HCT116 (cell line): ENCODE data around the gene PPIL6. TPM values are rescaled to one million over a fixed set of nuclear protein-coding genes. Genes with fewer than 3 reads are reported as not detected.

ENCODE experiments used
- ATAC-seq: fragments of 200-7000 bp; cut with Tn5 transposase; 2 replicates; pipeline ENCODE4 v1.9.1; 2020; ENCODE audit warnings: mild to moderate bottlenecking, moderate library complexity
- BruUV-seq: library from RNA; stranded (reverse); fragments of 400-500 nt; replicated peaks from 2 replicates; lab custom pipeline; 2021; lab: Mats Ljungman, UMichigan
- CTCF ChIA-PET: fragments of 300-600 bp; sonication (Branson Sonifier 250); formaldehyde crosslinking; loops from one replicate; lab custom pipeline; 2021; ENCODE audit warnings: antibody characterized with exemption; lab: Charles Lee
- POLR2A ChIA-PET: fragments of 300-600, 350-600 bp; sonication (Branson Sonifier 250); formaldehyde crosslinking; loops from one replicate; lab custom pipeline; 2021; ENCODE audit warnings: antibody characterized with exemption; lab: Charles Lee
- RAD21 ChIA-PET, 2 experiments: fragments of 300-600 bp; sonication (Branson Sonifier 250); formaldehyde crosslinking; loops; one replicate each; lab custom pipeline; 2023; ENCODE audit warnings: low total read pairs in 2 of 2; ENCODE audit not compliant: uncharacterized antibody in 2 of 2, unreplicated experiment in 2 of 2, low non-redundant PET in 1 of 2; lab: Charles Lee
- DNase-seq: peaks from one replicate; pipeline ENCODE4 v3.0.0-alpha.2; 2010; ENCODE audit warnings: low read depth, low spot score
- H2AFZ ChIP-seq: fragments of 200-600 bp; shearing (Covaris generic), sonication (generic); 2 replicates; pipeline ENCODE4 v1.6.1; 2017; ENCODE audit warnings: low read depth, mixed run types, mixed read lengths, antibody characterized with exemption, low read length; ENCODE audit not compliant: poor library complexity, severe bottlenecking
- H3K27ac ChIP-seq: 2 replicates; pipeline ENCODE4 v1.5.1; 2012; ENCODE audit warnings: low read depth, low read length
- H3K27me3 ChIP-seq: fragments of 200-600 bp; sonication (generic); 2 replicates; pipeline ENCODE4 v1.6.1; 2016; ENCODE audit warnings: mixed run types, low read length, mixed read lengths; ENCODE audit not compliant: insufficient read depth
- H3K36me3 ChIP-seq, 2 experiments: fragments of 200-500 bp in 1 of 2; fragments of 200-600 bp in 1 of 2; sonication (Bioruptor generic) in 1 of 2; sonication (generic) in 1 of 2; 2 replicates each; pipeline versions ENCODE4 v1.5.1 to v1.6.1; 2014 to 2016; ENCODE audit warnings: low read length in 2 of 2, inconsistent platforms in 1 of 2, mixed read lengths in 1 of 2, mixed run types in 1 of 2; ENCODE audit not compliant: insufficient read depth in 2 of 2, control insufficient read depth in 1 of 2
- H3K4me1 ChIP-seq, 2 experiments: fragments of 200-600 bp in 1 of 2; sonication (generic) in 1 of 2; 2 replicates each; pipeline versions ENCODE4 v1.5.1 to v1.6.1; 2012 to 2017; ENCODE audit warnings: low read length in 2 of 2, inconsistent platforms in 1 of 2, mild to moderate bottlenecking in 1 of 2, mixed read lengths in 1 of 2, mixed run types in 1 of 2, moderate library complexity in 1 of 2; ENCODE audit not compliant: insufficient read depth in 2 of 2, control insufficient read depth in 1 of 2
- H3K4me2 ChIP-seq: fragments of 200-600 bp; sonication (generic); 2 replicates; pipeline ENCODE4 v1.6.1; 2017; ENCODE audit warnings: mixed run types, low read length, mixed read lengths
- H3K4me3 ChIP-seq, 2 experiments: fragments of 200-600 bp in 1 of 2; sonication (generic) in 1 of 2; replicated peaks in 1 of 2; 2 replicates each; pipeline ENCODE4 v1.5.1; 2011 to 2016; ENCODE audit warnings: low read length in 2 of 2, control low read depth in 1 of 2, low read depth in 1 of 2, mild to moderate bottlenecking in 1 of 2, mixed read lengths in 1 of 2, mixed run types in 1 of 2
- H3K79me2 ChIP-seq: fragments of 200-600 bp; sonication (generic); 2 replicates; pipeline ENCODE4 v1.6.1; 2017; ENCODE audit warnings: mild to moderate bottlenecking, mixed run types, low read length, moderate library complexity, mixed read lengths; ENCODE audit not compliant: insufficient read depth
- H3K9ac ChIP-seq: fragments of 200-600 bp; sonication (generic); 2 replicates; pipeline ENCODE4 v1.6.1; 2016; ENCODE audit warnings: low read length, mixed read lengths
- H3K9me2 ChIP-seq: fragments of 200-600 bp; sonication (generic), shearing (Covaris generic); 2 replicates; pipeline ENCODE4 v1.6.1; 2017; ENCODE audit warnings: mixed run types, mild to moderate bottlenecking, moderate library complexity; ENCODE audit not compliant: insufficient read depth
- H3K9me3 ChIP-seq, 2 experiments: fragments of 200-500 bp in 1 of 2; fragments of 200-600 bp in 1 of 2; sonication (Bioruptor generic) in 1 of 2; sonication (generic) in 1 of 2; 2 replicates each; pipeline ENCODE4 v1.6.1; 2014 to 2017; ENCODE audit warnings: low read length in 2 of 2, mixed read lengths in 2 of 2, inconsistent platforms in 1 of 2, low read depth in 1 of 2, mild to moderate bottlenecking in 1 of 2, mixed run types in 1 of 2, moderate library complexity in 1 of 2; ENCODE audit not compliant: control insufficient read depth in 1 of 2, insufficient read depth in 1 of 2
- H4K20me1 ChIP-seq: fragments of 200-600 bp; sonication (generic), shearing (Covaris generic); 2 replicates; pipeline ENCODE4 v1.6.1; 2017; ENCODE audit warnings: mixed run types, mild to moderate bottlenecking, moderate library complexity; ENCODE audit not compliant: insufficient read depth
- EZH2 ChIP-seq: fragments of 200-600 bp; sonication (generic); IDR thresholded peaks from 2 replicates; pipeline ENCODE4 v1.6.1; 2017; ENCODE audit warnings: antibody characterized with exemption, mixed run types
- POLR2AphosphoS5 ChIP-seq: IDR thresholded peaks from 2 replicates; pipeline ENCODE4 v1.6.1; 2011; ENCODE audit warnings: mild to moderate bottlenecking, low read depth, low read length, moderate library complexity
- RAD21 ChIP-seq: IDR thresholded peaks from 2 replicates; pipeline ENCODE4 v1.6.1; 2012; ENCODE audit warnings: low read depth, mild to moderate bottlenecking
- SIN3A ChIP-seq: IDR thresholded peaks from 2 replicates; pipeline ENCODE4 v1.6.1; 2012; ENCODE audit warnings: low read depth
- SRF ChIP-seq: IDR thresholded peaks from 2 replicates; pipeline ENCODE4 v1.6.1; 2012; ENCODE audit warnings: low read depth
- TCF7L2 ChIP-seq: IDR thresholded peaks from 2 replicates; pipeline ENCODE4 v1.7.0; 2011; ENCODE audit warnings: borderline replicate concordance, inconsistent platforms; ENCODE audit not compliant: insufficient read depth, insufficient read length; ENCODE audit errors: extremely low read depth
- ZFX ChIP-seq: fragments of 450-650 bp; IDR thresholded peaks from 2 replicates; pipeline ENCODE4 v1.6.1; 2017
- ZNF274 ChIP-seq: fragments of 200-500 bp; sonication (Bioruptor generic); IDR thresholded peaks from 2 replicates; pipeline ENCODE4 v1.6.1; 2014; ENCODE audit warnings: mild to moderate bottlenecking, low read depth, low read length, inconsistent platforms
- intact Hi-C: fragments of 100-400 bp; cut with micrococcal nuclease; formaldehyde crosslinking; loops from 2 replicates; pipeline ENCODE4 v1.10.0; 2022
- total RNA-seq: library from RNA; stranded (reverse); gene quantifications from one replicate; pipeline ENCODE4 v1.2.1, GENCODE V29; 2021; ENCODE audit not compliant: unreplicated experiment
- TF ChIP-seq, protein P1 (sequence below): IDR thresholded peaks from 2 replicates; pipeline ENCODE4 v1.6.1; 2012
- TF ChIP-seq, protein P2 (sequence below): IDR thresholded peaks from 2 replicates; pipeline ENCODE4 v1.6.1; 2012

Gene PPIL6
- total RNA-seq, 1 experiment from 2014 or later, result 3.3 TPM

DNA sequence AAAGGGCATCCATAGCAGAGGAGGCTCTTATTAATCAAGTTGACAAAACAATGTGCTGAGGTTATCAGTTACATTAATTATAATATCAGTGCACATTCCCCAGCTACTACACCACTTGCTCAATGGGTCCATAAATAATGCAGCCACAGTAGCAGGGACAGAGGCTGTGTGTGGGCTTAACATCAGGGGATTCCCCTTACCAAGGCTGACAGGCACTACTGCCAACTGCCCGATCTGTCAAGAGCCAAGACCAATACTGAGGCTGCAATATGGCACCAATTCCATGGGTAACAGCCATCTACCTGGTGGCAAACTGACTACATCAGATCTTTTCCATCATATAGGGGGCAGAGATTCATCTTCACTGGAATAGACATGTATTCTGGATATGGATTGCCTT is 80.1 kb downstream of the PPIL6 start:
- ATAC-seq (no peak), DNase-seq (no peak)
- Histone ChIP-seq H3K4me1 (no peaks in the 10 kb centered on the region), H3K27ac (no peak overlapping the region), H3K79me2 (peaks cover 19% of the 10 kb centered on the region), H3K9me2 (no peaks in the 10 kb centered on the region), H3K27me3 (no peaks in the 10 kb centered on the region), H3K4me2 (no peak overlapping the region), H3K9me3 (peaks cover 8 to 9% of the 10 kb centered on the region in 2 experiments; a peak in 2 of 4 replicates), H3K9ac (no peak overlapping the region), H3K36me3 (peaks cover 3 to 51% of the 10 kb centered on the region in 2 experiments; a peak in 3 of 4 replicates), H3K4me3 (no peak overlapping the region), H2AFZ (no peak overlapping the region), H4K20me1 (no peaks in the 10 kb centered on the region)
- no TSS peak for BruUV-seq
- ChIA-PET POLR2A (no interaction called here), CTCF (no interaction called here), RAD21 (no interaction called here)
- intact Hi-C loops, result no loop called here
- no peak for TF ChIP-seq EZH2
- TF ChIP-seq, protein P1, sequence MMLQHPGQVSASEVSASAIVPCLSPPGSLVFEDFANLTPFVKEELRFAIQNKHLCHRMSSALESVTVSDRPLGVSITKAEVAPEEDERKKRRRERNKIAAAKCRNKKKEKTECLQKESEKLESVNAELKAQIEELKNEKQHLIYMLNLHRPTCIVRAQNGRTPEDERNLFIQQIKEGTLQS, result no peak
- TF ChIP-seq, all 23 proteins: peak for 0

DNA sequence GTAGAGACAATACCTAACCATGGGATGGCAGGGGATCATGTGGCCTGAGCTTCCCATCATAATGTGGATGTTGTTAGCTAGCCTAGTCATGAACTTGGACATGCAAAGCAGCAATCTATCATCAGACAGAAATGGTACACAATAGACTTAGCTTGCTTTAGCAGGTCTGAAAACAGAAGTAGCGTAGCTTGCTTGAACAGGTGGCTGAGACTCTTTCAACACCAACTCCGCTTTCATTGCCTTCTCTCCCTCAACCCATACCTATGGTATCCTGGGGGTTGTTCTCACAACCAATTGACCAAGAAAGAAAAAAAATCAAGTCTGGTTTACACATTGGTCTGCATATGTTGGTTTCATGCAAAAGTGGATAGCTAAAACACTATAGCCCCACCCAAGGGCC is 81.2 kb downstream of the PPIL6 start:
- CTCF ChIA-PET, result no interaction called here
- no peaks in the 10 kb centered on the region for H3K4me1 ChIP-seq
- H3K79me2 ChIP-seq, result peaks cover 15% of the 10 kb centered on the region
- H2AFZ ChIP-seq, result no peak overlapping the region
- RAD21 ChIA-PET, result no interaction called here
- H3K4me2 ChIP-seq, result no peak overlapping the region
- H3K4me3 ChIP-seq, result no peak overlapping the region
- DNase-seq (no peak), ATAC-seq (no peak)
- H3K27me3 ChIP-seq, result no peaks in the 10 kb centered on the region
- peaks cover 8 to 9% of the 10 kb centered on the region in 2 experiments; a peak in 2 of 4 replicates for H3K9me3 ChIP-seq
- peaks cover 3 to 53% of the 10 kb centered on the region in 2 experiments; a peak in 3 of 4 replicates for H3K36me3 ChIP-seq
- intact Hi-C loops, result no loop called here
- no peak for TF ChIP-seq ZNF274
- no peak for TF ChIP-seq EZH2
- TF ChIP-seq SRF, result no peak
- TF ChIP-seq SIN3A, result no peak
- no peak for TF ChIP-seq ZFX
- no peak for TF ChIP-seq TCF7L2
- TF ChIP-seq, protein P2, sequence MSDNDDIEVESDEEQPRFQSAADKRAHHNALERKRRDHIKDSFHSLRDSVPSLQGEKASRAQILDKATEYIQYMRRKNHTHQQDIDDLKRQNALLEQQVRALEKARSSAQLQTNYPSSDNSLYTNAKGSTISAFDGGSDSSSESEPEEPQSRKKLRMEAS, result no peak
- TF ChIP-seq, protein P1, result no peak
- no peak for TF ChIP-seq POLR2AphosphoS5
- no peak for TF ChIP-seq RAD21
- TF ChIP-seq, all 23 proteins: peak for 0
- H3K9me2 ChIP-seq, result no peaks in the 10 kb centered on the region
- POLR2A ChIA-PET, result no interaction called here
- H3K27ac ChIP-seq, result no peak overlapping the region
- H3K9ac ChIP-seq, result no peak overlapping the region
- no peaks in the 10 kb centered on the region for H4K20me1 ChIP-seq
- no TSS peak for BruUV-seq
